Stimulated activated CD8-positive, alpha-beta memory T cell treated with anti-CD3 and anti-CD28 coated beads, Interleukin-4, amount 100 ng/mL, for 1 hour (primary cell): Measurements from ENCODE around the gene AMZ1.
A peak's percentile ranks its signal among the peaks of the same experiment; 100 is the strongest.

Experiments
- DNase-seq, 2 donors: peaks; one replicate each; pipeline ENCODE4 v3.0.0-alpha.2; 2020; ENCODE audit warnings: low read depth in 2 of 2, low spot score in 1 of 2

AMZ1 gene, protein sequence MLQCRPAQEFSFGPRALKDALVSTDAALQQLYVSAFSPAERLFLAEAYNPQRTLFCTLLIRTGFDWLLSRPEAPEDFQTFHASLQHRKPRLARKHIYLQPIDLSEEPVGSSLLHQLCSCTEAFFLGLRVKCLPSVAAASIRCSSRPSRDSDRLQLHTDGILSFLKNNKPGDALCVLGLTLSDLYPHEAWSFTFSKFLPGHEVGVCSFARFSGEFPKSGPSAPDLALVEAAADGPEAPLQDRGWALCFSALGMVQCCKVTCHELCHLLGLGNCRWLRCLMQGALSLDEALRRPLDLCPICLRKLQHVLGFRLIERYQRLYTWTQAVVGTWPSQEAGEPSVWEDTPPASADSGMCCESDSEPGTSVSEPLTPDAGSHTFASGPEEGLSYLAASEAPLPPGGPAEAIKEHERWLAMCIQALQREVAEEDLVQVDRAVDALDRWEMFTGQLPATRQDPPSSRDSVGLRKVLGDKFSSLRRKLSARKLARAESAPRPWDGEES

GRCh38 chr7:2687881-2688318 lies at the start of gene AMZ1:
Gene AMZ1 (plus strand): TSS chr7:2688202. CDS start chr7:2700452, 12,250 bp downstream.
- no peak for DNase-seq

DNA sequence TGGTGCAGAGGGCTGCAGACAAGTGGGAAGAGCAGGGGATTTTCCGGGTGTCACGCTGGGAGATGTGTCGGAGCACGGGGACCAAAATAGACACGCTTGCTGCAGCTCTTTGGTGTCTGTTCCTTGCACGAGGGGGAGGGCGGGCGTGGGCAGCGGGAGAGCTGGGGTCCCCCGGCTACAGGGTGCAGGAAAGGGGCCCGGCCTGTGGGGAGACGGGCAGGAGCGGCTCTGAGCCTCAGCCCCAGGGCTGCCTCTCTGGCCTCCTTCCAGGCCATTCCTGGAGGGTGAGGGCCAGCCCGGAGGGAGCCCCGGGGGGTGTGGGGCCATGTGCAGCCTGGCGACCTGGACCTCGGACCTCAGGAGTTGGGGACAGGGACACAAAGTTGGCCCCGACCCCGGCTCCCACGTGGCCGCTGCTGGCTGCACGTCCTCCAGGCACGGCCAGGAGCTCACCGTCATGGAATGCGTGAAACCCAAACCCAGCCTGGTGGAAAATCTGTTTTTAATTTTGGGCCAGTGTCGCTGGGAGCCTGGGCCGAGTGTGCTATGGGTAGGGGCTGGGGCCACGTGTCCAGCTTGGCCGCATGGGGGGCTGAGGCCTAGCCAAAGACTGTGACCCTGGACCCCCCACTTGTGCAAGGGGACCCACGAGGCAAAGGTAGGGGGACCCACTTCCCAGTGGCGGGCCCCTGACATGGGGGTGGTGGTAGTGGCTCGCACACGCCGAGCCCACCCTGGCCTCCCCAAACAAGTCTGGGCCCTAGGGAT lies 49.6 kb upstream of the AMZ1 start:
- no peak for DNase-seq

DNA sequence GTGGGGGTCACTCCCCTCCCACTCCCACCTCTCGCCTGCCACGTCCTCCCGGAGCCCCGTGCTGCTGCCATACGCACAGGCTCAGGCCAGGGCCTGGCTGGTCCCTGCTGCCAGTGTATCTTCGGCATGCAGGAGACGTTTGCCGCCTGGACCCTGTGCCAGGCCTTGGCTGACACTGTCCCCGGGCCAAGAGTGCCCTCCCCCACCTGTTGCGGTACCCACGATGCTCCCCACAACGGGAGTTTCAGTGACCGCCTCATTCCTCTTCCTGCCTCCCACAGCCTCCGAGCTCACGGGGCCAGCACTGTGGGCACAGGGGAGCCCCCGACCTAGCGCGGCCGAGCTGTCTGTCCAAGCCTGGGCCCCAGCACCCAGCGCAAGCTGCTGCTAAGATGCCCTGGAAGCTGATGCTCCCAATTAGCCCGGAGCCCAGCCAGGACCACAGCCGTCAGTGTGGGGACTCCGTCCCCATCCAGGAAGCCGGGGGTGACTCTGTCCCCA lies 48.8 kb upstream of the AMZ1 start:
- no peak for DNase-seq

DNA sequence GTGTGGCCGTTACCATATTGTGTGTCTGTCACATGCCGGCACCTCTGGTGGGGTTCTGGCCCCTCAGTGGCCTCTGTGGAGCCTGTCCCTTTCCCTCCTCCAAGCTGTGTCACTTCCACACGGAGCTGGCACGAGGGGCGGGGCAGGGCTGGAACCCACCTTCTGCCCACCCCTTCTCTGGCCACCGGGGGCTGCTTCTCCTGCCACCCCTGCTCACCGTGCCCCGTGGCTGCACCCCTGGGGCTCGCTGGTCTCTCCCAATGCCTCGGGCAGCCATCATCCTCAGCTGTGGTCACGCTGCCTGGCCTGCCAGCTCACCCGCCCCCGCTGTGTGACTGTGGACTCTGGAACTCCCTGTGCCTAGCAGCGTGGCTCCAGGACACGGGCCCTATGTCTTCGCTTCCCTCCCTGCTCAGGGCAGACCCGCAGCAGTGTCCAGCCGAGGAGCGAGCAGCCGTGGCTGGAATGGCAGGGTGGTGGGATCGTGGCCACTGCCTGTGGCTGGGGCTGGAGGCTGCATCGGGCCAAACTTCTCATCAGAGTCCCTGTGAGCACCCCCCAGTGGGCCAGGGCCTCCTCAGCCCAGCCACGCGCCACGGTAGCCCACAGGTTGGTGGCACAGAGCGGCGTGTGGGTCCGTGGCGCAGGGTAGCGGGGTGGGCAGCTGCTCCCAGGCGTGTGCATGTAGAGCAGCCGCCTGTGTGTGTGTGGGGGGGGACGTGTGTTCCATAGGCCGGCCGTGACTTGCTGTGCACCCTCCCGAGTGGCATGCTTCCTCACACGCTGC lies 48.1 kb upstream of the AMZ1 start:
- DNase-seq, result no peak

- no peak for DNase-seq
These were observed 47.5 kb upstream of the AMZ1 start for GRCh38 chr7:2640482-2640830.

DNA sequence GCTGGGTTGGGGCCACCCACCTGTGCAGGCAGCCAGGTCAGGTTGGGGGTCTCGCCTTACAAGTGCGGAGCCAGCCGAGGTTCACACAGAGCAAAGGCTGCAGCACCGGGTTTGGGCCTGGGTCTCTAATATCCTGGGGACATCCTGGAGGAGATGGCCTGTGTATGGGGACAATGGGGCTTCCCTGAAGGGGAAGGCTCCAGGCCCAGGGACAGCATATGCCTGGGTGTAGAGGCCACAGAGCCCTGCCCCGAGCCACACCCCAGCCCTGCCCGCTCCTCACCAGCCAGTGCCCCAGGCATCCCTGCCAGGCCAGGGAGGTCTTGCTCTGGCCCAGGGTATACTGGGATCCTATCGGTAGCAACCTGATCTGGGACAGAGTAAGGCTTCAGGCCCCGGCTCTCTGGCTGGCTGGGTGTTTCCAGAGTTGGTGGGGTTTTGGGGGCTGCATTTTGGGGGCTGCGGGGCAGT lies 47.1 kb upstream of the AMZ1 start:
- no peak for DNase-seq

- no peak for DNase-seq
These were observed 46.3 kb upstream of the AMZ1 start for GRCh38 chr7:2641406-2642393.

DNA sequence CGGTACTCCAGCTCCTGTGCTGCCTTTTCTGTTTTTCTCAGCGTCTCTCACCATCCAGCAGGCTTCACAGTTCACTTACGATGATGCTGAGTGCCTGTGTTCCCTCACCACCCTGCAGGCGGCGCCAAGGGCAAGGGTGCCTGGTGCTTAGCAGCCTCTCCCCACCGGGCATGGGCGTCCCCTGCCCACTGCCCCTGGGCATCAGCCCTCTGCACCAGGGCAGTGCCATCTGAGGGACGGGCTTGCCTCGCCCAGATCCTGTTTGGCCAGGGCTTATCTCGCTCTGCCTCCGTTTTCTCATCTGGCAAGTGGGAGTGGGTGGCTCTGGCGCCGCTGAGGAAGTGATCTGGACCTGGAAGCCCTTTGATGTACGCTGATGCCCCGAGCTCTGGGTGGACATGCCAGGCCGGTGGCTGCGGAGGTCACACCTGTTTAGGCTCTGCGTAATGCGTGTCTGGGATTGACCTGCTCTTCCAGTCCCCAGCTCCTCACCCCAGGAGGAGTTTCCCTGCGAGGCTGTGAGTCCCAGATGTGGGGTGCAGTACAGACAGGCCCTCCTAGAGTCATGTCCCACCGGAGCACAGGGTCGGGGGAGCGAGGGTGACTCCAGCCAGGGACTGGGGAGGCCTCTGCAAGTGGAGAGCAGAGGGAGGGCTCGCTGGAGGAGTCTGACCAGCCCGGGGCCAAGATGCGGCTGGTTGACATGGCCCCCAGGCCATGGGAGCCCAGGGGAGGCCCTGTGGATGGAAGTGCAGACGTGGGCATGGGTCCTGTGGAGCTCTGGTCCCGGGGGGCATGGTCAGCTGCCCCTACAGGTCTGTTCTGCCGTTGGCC lies 44.4 kb upstream of the AMZ1 start:
- DNase-seq, result no peak

DNA sequence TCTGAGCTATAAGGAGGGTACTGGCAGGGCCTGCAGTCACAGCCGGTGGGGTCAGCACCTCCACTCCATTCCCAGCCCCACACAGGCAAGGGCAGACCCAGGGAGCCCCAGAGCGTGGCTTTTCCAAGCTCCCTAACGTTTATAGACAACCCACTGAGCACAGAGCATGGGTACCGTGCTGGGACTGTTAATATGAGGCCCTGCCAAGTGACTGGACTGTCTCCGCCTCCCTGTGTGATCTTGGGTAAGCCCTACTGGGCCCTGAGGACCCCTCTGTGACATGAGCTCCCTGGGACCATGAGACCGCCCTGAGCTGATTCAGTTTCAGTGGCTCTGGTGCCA lies 43.8 kb upstream of the AMZ1 start:
- DNase-seq, result no peak

- DNase-seq, result no peak
These were observed 43.3 kb upstream of the AMZ1 start for GRCh38 chr7:2644562-2645273.

DNA sequence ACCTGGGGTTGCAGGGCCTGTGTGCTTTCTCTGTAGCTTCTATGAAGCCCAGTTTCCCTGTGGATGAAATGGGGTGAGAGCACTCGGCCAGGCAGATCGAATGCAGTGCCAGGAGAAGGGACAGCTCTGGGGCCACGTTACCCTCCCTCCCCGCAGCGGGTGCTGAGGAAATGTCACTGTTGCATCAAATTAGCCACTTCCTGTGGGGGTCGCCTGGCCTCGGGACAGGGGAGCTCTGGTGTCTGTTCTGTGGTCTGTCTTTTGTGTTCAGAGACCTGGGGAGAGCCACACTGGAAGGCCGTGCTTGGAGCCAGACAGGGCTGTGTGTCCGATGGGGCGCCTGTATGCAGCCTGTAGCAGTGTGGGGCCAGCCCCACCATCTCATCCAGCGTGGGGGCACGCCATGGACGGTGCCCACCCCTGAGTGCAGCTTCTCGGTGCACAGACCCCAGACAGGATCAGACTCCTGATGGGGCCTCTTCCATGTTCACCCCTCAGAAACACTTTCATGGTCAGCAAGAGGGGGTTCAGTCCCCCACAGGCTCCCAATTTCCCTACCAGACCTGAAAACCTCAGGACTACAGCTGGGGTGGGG lies 42.6 kb upstream of the AMZ1 start:
- peak in 1 of 2 donors; percentile 20 for DNase-seq

DNA sequence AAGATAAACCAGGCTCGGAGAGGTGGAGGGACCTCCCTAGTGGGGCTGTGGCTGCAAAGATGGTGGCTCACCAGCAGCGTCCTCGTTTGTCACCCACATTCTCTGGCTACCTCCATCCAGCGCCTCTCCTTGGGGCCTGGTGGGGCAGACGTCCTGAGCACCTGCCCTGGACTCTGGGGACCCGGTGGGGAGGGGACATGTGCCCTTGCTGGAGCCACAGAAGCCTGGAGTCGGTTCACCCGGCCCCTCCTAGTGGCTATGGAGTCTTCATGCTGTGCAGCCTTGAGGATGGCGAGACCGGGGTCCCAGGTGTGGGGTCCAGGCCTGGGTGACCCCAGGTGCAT lies 41.7 kb upstream of the AMZ1 start:
- DNase-seq, result no peak

- no peak for DNase-seq
These were observed 41.1 kb upstream of the AMZ1 start for GRCh38 chr7:2646680-2647571.

DNA sequence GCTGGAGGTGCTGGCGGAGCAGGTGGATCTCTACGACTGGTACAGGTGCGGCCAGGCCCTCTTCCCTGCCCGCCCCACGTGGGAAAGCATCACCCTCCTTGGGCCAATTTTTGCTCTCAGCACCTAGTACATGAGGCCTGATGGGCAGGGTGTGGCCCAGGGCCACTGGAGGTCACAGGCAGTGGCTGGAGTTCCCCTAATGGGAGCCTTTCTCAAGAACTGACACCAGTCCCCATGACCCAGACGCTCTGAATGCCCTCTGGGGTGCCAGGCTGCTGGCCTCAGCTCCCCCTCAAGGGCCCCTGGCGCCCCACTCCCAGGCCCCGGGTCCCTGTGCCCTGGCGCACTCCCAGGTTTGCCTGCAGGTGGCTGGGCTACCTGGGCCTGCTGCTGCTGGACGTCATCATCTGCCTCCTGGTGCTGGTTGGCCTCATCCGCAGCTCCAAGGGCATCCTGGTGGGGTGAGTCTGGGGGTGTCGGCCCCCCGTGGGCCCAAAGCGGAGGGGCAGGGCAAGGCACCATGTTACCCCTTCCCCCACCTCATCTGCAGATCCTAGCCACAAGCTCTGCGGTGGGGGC lies 40.3 kb upstream of the AMZ1 start:
- no peak for DNase-seq

- no peak for DNase-seq
These were observed 38.7 kb upstream of the AMZ1 start for GRCh38 chr7:2649139-2649838.

GRCh38 chr7:2649991-2650390 lies 38.0 kb upstream of the AMZ1 start:
- DNase-seq, result no peak
